DMS153 treated with DMSO at 0.1 percent for 48 hours (cell line): Measurements from ENCODE around the gene NPHP4.
A peak's percentile ranks its signal among the peaks of the same experiment; 100 is the strongest.

Source experiments
- DNase-seq: peaks from one replicate; lab custom pipeline; 2025; ENCODE audit not compliant: unreplicated experiment; lab: John Stamatoyannopoulos, UW

Gene NPHP4

DNA sequence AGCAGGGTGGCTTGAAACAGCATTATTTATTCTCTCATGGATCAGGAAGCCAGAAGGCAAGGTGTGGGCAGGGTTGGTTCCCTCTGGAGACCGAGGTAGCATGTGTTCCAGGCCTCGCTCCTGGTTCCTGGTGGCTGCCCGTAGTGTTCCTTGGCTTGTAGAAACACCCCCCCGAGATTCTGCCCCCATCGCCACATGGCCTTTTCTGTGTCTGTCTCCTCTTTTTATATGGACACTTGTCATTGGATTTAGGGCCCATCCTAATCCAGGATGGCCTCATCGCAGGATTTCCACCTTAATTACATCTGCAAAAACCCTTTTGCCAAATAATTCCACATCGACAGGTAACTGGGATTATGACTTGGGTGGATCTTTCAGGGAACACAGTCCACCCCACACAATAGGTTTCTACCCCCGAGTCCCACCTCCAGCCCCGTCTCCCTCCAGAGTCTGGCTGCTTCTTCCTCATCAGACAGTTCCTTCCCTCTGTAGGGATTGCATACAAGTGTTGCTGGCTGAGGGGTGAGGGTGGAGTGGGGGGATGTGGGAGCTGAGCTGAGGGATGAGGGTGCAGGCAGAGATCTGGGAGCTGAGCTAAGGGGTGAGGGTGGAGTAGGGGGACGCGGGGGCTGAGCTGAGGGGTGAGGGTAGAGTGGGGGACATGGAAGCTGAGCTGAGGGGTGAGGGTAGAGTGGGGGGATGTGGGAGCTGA lies 12.3 kb upstream of the NPHP4 start:
- no peak for DNase-seq

DNA sequence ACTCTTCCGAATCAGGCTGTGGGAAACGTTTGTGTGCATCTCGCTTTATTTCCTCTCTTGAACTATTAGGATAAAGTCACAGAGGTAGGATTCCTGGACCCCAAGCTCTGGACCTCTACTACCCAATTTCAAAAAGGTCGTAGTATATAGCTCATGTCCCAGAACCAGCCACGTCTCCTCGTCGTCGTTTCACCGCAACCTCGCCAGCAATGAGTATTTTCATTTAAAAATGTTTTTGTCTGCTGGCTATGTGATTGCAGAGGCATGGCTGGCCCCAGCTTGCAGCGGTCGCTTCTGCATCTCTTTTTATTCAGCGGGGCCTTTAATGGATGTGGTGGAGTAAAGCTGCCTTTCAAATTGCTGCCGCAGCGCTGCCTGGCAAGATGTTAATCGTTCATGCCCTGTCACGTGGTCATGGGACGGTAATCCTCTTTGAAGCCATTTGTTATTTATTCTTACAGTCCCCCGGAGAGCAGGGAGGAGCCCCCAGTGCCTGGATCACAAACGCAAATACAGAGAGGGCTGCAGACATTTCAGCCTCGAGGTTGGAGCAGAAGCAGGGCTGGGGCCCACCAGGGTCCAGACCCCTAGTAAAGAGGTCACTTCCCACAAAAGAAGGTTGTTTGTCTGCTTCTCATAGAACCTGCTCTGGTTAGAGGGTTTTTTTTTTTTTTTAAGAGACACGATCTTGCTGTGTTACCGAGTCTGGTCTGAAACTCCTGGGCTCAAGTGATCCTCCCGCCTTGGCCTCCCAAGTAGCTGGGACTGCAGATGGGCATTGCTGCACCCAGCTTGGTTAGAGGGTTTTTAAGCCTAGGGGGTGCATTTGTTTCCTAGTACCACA lies 11.6 kb upstream of the NPHP4 start:
- DNase-seq, result peak; percentile 62

DNA sequence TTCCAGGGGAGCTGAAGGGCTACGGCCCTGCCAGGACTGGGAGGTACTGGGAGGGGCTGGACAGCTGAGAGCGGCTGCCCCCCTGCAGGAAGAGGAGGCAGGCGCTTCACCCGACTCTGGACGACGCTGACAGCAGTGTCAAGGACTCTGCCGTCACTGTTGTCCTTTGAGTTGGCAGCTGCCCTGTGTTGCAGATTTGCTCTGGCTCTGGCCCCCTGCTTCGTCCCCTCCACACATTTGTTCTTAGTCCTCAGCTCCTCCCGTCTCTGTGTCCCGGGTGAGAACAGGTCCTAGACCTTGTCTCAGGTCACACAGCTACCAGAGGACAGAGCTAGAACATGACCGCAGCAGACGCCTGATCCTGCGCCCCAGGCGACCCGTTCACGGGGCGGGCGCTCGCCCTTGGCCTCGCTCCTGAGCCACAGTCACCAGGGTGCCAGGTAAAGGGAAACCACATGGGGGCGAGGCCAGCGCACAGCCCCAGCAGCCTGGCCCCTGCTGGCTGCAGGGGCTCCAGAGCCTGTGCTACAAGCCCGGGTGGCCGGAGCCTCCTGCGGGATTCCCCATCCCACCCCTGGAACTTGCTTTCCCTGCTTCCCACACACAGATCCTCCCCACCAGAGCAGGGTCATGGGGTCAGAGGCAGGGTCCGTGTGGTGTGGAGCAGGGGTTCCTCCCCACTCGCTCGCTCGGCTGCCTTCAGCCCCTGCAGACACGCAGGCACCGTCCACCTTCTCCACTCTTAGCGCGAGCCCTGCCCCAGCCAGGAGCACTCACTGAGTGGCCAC lies 10.7 kb upstream of the NPHP4 start:
- no peak for DNase-seq

DNA sequence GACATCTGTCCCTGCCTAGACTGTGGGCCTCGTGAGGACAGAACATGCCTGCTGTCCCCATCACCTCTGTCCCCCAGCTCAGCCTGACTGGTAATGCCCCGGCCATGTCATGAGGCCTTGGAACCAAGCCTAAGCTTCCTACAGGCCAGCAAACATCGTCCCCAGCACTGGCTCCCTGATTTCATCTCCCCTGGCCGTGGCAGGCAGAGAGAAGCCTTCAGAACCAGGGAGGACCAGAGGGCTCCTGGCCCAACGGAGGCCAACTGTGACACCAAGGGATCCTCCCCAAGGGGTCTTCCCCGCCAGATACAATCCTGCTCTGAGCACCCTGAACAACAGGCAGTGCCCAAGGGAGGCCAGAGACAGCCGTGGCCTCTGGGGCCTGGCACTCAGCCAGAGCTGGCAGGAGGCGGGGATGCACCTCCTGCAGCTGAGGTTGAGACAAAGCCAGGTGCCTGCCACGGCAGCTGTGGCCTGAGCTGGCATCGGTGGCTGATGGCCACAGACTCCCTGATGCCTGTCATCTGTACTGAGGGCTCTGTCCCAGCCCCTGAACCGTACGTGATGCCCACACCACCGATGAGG lies 9.9 kb upstream of the NPHP4 start:
- DNase-seq, result peak; percentile 74

DNA sequence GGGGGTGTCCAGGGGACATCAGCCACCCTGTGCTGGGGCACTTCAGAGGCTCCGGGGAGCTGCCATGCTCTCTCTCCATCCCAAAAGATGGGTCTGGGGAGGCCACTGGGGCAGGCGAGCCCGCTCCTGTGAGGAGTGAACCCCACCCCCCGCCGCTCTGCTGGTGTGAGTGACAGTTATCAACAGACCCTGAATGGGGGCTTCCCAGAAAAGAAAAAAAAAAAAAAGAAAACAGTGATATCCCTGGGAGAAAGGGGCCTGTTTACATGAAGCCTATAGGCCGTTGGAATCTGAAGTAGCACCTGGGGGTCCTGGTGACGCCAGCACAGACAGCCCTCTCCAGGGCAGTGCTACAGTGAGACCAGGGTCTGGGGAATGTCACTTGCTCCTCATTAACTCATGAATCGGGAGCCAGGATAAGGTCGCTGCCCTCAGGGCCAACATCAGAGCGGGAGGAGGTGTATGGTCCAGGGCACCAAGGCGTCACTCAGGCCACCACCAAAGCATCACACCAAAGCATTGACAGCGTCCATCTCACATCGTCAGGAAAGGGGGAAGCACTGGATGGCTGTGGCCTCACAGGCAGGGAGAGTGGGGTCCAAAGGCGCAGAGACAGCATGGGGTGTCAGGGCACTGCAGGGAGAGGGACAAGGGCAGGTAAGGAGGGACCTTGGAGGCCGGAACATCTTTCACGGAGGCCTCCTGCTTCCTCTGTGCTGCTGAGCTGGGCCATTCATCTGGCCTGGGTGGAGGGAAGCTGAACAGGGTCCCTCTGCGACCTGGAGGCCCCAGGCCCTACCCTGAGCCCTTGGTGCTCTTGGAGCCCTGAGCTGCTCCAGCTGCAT lies 8.4 kb upstream of the NPHP4 start:
- no peak for DNase-seq

DNA sequence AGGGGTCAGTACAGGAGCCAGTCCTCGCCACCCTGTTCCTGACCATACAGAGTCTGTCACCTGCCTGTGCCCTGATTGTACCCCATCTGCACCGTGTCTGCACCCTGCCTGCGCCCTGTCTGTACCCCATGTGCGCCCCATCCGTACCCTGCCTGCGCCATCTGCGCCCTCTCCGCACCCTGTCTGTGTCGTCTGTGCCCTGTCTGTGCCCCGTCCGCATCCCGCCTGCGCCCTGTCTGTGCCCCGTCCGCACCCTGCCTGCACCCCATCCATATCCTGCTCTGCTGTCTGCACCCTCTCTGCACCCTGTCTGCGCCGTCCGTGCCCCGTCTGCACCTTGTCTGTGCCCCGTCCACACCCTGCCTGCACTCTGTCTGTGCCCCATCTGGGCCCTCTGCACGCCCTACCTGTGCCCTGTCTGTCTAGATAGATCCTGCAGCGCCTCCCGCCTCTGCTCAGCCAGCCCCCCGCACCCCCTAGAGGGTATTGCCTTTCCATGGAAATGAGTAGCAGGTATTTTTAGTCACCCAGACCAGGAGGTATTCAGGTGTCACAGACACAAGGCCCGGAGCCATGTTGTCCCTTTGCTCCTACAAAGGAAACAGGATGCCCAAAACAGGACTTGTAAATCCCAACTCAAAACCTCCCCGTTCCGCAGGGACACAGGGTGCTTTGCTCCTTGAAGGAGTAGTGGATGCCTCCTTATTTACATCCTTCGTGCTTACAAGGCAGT lies 7.7 kb upstream of the NPHP4 start:
- DNase-seq, result no peak

DNA sequence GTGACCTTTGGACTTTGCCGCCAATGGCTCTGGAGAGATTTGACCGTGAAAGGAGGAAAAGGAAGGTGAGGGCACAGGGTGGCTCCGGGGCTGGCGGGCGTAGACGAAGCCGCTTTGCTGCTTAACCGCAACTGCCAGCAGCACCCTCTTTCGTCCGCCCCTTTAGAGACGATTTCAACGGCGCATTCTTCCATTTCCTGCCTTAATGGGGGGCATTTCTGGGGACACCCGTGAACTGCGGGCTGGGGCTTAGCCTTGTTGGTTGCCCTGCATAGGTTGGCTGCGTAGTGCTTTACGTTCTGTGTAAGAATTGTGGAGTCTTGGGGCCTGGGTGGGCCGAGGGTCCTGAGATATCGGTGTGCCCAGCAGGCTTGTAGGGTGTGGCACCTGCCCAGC lies 6.7 kb upstream of the NPHP4 start:
- DNase-seq, result no peak

DNA sequence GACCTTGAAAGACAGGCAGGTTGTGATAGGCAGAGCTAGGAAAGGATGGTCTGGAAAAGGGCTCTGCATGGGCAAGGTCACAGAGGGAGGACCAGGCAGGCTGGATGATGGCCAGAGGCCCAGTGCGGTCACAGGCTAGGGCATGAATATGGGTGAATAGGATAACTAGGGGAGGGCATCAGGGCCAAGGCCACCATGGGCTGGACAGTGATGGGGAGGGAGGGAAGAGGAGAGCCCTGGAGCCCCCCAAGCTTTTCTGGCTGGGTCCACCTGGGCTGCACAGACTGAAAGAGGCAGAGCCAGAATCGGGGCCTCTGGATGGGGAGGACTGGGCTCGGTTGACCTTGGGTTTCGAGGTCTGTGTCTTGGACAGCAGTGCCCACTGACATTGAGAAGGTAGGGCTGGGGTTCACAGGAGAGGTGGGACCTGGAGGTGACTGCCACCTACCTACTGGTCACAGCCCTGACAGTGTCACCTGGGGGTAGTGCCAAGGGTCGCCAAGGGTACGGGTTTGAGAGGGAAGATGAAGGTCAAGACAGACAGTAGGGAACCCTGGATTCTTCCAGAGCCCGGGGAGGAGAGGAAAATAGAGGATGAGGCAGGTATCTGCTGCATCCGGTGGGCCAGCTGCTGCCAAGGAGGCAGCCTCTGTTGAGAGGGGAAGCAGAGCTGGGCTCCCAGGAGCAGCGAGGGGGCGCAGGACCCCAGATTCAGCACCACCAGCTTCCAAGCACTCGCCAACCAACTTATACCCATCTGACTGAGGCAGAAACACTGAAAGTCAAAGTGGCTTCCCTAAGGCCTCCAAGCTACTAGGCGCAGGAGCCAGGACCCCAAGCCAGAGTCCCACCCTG lies 6.1 kb upstream of the NPHP4 start:
- DNase-seq, result no peak

DNA sequence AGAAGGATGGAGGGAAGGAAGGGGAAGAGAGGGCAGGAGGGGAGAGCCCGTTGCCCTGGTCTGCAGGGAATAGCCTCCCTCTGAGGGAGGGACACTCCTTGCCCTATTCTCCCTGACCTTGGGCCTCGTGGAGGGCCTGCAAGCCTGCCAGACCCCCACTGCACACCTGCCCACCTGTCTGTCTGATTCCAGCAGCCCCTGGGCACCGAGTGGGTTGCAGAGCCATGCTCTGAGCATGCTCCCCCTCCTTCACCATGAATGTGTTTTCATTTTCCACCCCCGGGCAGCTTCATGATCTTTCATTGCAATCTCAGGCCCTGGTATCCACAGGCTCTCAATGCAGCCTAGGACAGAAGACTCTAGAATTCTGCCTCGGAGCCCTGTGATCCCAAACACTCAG lies 5.1 kb upstream of the NPHP4 start:
- no peak for DNase-seq

DNA sequence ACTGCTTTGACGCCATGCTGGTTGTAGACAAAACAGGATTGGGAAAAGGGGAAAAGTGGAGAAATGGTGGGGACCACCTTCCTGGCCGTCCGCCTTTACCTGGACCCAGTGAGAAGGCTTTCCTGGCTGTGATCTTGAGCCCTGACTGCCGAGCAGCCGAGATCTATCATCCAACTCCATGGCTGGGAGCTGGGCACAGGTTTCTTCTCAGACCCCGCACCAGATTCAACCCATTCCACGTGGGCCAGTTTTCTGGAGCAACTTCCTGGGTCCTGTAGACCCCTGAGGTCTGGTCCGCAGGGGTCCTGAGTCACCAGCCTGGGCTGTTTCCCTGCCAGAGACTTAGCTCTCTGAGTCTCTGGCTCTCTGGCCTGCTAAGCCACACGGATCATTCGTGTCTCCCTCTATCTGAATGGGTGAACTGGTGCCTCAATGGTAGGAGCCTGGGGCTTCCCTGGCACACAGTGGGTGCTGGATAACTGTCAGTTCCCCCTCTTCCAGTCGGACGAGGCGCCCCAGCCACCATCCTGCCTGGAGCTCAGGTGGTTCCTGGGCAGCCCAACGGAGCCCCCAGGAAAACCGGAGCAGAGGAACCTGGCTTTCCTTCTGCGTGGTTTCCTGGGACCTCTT lies 4.5 kb upstream of the NPHP4 start:
- DNase-seq, result no peak

DNA sequence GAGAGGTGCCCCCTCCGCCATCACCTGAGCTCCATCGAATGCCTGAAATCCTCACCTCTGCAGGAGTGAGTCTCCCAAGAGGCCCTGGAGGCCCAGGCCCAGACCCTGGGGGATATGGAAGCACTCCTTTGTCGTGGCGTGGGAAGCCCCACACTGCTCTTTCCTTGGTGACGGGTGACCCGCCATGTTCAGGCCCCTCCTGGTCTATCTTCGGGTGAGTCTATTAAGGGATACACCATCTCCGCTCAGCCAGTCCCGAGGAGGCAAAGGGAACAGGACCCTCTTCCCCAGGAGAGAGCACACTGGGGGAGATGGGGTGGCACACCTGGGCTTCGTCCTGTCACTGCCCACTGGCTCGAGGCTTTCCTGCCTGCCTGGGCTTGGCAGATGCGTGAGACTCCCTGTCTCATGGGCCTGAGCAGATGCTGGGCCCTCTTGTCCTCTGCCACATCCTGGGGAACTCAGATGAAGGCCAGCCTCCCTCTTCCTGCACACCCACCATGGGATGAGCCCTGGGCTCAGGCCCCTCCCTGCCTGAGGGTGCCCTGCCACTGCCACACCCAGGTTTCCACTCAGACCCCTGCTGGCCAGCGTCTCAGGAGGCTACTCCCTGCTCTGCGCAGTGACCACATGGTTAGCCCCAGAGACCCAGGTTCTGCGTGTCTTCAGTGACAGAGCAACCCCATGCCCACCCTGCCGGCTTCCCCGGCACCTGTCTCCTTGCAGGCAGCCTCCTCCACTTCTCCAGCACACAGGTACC lies 3.8 kb upstream of the NPHP4 start:
- no peak for DNase-seq

DNA sequence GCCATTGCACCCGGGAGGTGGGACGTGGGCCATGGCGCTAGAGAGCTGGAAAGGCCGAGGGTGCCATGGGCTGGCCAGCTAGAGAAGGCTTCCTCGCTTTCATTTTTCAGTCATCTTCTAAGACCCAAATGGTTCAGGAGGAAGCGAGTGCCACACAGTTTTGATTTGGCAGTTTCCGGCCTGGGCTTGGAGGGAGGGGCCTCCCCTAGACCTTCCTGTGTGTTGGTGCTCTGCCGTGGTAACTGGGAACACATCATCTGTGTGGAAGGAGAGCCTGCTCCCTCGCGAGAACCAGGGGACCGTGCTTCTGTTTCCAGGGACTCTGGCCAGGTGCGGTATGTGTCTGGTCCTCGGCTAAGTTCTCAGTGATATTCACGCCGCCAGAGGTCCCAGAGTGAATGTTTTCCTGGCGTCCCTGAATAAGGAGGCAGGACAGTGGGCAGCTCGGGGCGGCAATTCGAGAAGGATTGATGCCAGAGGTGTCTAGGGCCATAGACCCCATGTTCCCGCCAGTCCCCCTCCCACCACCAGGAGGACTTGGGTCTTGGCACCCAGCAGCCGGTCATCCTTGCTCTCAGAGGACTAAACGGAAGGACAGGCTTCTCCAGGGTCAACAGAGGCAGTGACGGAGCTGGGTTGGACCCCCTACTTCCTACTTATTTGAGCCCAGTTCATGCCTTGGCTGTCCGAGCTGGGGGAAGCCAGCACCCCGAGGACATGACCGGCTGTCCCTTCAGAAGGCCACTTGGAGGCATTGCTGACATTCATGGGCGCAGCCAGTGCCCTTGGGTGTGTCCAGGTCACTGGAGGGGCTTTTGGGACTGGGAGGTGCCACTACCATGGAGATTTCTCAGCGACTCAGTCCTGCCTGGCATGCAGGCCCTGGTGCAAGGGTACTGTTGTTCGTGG lies 2.7 kb upstream of the NPHP4 start:
- no peak for DNase-seq

DNA sequence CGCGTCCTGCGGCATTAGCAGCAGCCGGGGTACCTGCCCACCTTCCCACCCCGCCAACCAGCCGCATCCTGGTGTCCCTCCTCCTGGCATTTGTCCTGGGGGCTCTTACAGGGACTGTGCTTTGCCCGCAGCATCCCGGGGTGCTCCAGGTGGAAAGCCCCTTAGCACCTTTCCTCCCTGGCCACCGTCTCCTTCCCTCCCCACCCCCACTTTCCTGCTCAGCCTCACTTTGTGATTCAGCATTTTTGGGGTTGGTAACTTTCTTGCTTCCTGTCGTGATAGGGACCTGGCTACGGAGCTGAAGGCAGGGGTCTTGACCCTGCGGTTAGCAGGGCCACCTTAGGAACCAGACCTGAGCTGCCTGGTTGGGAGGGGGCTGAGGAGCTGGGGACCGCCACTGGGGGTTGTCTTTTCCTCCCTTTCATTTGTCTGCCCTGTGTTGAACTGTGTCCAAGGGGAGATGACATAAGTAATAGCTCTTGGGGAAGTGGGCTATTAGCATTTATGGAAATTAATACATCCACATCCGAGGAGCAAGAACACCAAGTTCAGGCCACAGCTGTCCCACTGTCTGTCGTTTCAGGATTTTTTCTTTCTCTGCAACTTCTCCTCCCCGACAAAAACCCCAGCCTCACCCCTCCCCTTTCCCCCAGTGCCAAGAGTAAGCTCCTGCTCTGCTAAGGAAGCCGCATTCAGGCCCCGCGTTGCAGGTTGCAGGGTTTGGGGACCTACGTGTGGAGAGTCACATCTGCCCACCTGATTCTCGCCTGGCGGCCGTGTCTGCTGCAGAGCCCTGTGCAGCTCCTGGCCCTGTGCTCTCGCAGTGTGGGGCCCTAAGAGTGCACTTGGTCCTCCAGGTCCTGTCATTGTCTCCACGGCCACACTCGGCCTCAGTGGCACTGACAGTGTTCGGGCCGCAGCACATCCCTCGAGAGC lies 1.6 kb upstream of the NPHP4 start:
- no peak for DNase-seq

DNA sequence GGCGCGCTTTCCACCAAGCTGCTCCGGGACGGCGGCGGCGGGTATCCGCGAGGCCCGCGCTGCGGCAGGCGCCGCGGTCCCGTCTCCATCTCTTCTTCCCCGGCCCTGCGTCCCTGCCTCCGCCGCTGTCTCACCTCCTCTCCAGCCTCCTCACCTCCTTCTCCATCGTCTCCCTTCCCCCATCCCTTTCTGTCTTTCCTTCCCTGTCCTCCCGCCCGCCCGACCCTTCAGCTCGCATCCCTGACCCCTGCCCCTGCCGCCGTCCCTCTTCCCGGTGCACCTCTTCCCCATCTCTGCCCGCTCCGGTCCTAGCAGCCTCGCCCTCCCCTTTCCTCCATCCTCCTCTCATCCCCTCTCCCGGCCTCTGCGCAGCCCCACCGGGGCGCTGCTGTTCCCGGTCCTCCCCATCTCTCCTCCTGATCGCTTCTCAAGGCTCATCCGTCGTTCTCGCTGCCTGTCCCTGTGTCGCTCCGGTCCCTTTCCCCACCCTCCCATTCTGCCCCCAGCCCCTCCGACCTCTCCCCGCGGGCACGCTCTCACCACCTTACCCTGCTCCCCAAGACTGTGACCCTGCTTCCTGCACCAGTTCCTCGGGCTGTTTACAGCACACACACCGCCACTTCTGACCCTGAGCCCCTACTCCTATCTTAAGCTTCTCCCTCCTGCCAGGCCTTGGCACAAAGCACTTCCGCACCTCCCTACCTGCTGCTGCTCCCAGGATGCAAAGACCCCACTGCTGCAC lies 760 bp upstream of the NPHP4 start:
- no peak for DNase-seq
